Esophagus muscularis mucosa (tissue), 3 donors: Measurements from ENCODE around the gene NBEA.

Source experiments
- EP300 ChIP-seq: sonication (generic); formaldehyde crosslinking; IDR thresholded peaks from one replicate; pipeline ENCODE4 v1.6.1; 2017; ENCODE audit warnings: antibody characterized with exemption
- TF ChIP-seq, protein P1 (sequence below), 3 experiments: fragments of 200-600 bp in 2 of 3; fragments of 450-650 bp in 1 of 3; sonication (generic) in 2 of 3; IDR thresholded peaks; one replicate each; pipeline ENCODE4 v1.5.1; 2017 to 2019; ENCODE audit warnings: antibody characterized with exemption in 3 of 3, mild to moderate bottlenecking in 2 of 3, moderate library complexity in 1 of 3

- TF ChIP-seq EP300, result no peak
- TF ChIP-seq, protein P1, sequence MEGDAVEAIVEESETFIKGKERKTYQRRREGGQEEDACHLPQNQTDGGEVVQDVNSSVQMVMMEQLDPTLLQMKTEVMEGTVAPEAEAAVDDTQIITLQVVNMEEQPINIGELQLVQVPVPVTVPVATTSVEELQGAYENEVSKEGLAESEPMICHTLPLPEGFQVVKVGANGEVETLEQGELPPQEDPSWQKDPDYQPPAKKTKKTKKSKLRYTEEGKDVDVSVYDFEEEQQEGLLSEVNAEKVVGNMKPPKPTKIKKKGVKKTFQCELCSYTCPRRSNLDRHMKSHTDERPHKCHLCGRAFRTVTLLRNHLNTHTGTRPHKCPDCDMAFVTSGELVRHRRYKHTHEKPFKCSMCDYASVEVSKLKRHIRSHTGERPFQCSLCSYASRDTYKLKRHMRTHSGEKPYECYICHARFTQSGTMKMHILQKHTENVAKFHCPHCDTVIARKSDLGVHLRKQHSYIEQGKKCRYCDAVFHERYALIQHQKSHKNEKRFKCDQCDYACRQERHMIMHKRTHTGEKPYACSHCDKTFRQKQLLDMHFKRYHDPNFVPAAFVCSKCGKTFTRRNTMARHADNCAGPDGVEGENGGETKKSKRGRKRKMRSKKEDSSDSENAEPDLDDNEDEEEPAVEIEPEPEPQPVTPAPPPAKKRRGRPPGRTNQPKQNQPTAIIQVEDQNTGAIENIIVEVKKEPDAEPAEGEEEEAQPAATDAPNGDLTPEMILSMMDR (IDR thresholded peaks at IDR 0.05), result no peak
Measured at GRCh38 chr13:35293579-35294226, 351.6 kb downstream of the NBEA start.
